CD14-positive monocyte (primary cell): ENCODE data around the gene TLR9. TPM values are rescaled to one million over a fixed set of nuclear protein-coding genes. Genes with fewer than 3 reads are reported as not detected.

Experiments used
- DNase-seq, 3 donors: peaks; one replicate each; pipeline ENCODE4 v3.0.0-alpha.2; 2011 to 2022
- H2AFZ ChIP-seq: 2 replicates; pipeline ENCODE4 v1.6.0; 2012; ENCODE audit warnings: mild to moderate bottlenecking, low read depth, low read length, inconsistent platforms; ENCODE audit not compliant: insufficient read depth, poor library complexity, severe bottlenecking
- H3K27ac ChIP-seq, 2 donors: 1 replicate in 1 of 2; 2 replicates in 1 of 2; pipeline ENCODE4 v1.5.1; 2012 to 2013; ENCODE audit warnings: low read length in 2 of 2, control low read depth in 1 of 2, inconsistent platforms in 1 of 2, low read depth in 1 of 2, mild to moderate bottlenecking in 1 of 2
- H3K27me3 ChIP-seq, 2 donors: one replicate each; pipeline versions ENCODE4 v1.6.0 to v1.6.1; 2011 to 2013; ENCODE audit warnings: low read length in 2 of 2; ENCODE audit not compliant: control insufficient read depth in 2 of 2, insufficient read depth in 2 of 2
- H3K36me3 ChIP-seq, 2 donors: replicated peaks in 1 of 2; 1 replicate in 1 of 2; 2 replicates in 1 of 2; pipeline versions ENCODE4 v1.5.1 to v1.6.1; 2012 to 2013; ENCODE audit warnings: low read length in 2 of 2, control low read depth in 1 of 2, inconsistent platforms in 1 of 2, mild to moderate bottlenecking in 1 of 2; ENCODE audit not compliant: insufficient read depth in 2 of 2, control insufficient read depth in 1 of 2
- H3K4me1 ChIP-seq, 2 donors: 1 replicate in 1 of 2; 2 replicates in 1 of 2; pipeline versions ENCODE4 v1.5.1 to v1.6.1; 2012 to 2013; ENCODE audit warnings: low read length in 2 of 2, control low read depth in 1 of 2, inconsistent platforms in 1 of 2, mild to moderate bottlenecking in 1 of 2, moderate library complexity in 1 of 2; ENCODE audit not compliant: insufficient read depth in 2 of 2, control insufficient read depth in 1 of 2
- H3K4me2 ChIP-seq: replicated peaks from 2 replicates; pipeline ENCODE3; 2012; ENCODE audit warnings: low read length, moderate library complexity, mild to moderate bottlenecking; ENCODE audit not compliant: poor library complexity, severe bottlenecking; ENCODE audit errors: extremely low read depth
- H3K4me3 ChIP-seq, 3 experiments: fragments of 200-600 bp in 1 of 3; sonication (generic) in 1 of 3; replicated peaks in 1 of 3; 1 replicate in 2 of 3; 2 replicates in 1 of 3; pipeline ENCODE4 v1.5.1; 2011 to 2013; ENCODE audit warnings: low read length in 3 of 3, mild to moderate bottlenecking in 3 of 3, control low read depth in 2 of 3, low read depth in 2 of 3, inconsistent platforms in 1 of 3, moderate library complexity in 1 of 3
- H3K79me2 ChIP-seq: 2 replicates; pipeline ENCODE4 v1.6.0; 2012; ENCODE audit warnings: mild to moderate bottlenecking, control low read depth, inconsistent platforms, low read length, moderate library complexity; ENCODE audit not compliant: insufficient read depth
- H3K9ac ChIP-seq: 2 replicates; pipeline ENCODE4 v1.6.0; 2017; ENCODE audit warnings: low read length, mild to moderate bottlenecking; ENCODE audit not compliant: insufficient read depth, poor library complexity, severe bottlenecking
- H3K9me3 ChIP-seq, 2 donors: replicated peaks in 1 of 2; 1 replicate in 1 of 2; 2 replicates in 1 of 2; pipeline versions ENCODE4 v1.5.1 to v1.6.1; 2012 to 2013; ENCODE audit warnings: low read length in 2 of 2, control low read depth in 1 of 2; ENCODE audit not compliant: control insufficient read depth in 1 of 2, insufficient read depth in 1 of 2
- H4K20me1 ChIP-seq: 2 replicates; pipeline ENCODE4 v1.6.0; 2012; ENCODE audit warnings: mild to moderate bottlenecking, low read length, control low read depth, moderate library complexity; ENCODE audit not compliant: insufficient read depth
- H3K27ac Mint-ChIP-seq, 7 donors: one replicate each; pipeline ENCODE4 v1.8.0; 2020; ENCODE audit warnings: mild to moderate bottlenecking in 7 of 7, mixed read lengths in 7 of 7, moderate library complexity in 6 of 7, inconsistent platforms in 2 of 7
- H3K27me3 Mint-ChIP-seq, 3 donors: one replicate each; pipeline ENCODE4 v1.8.0; 2021 to 2022; ENCODE audit warnings: low read depth in 3 of 3, mild to moderate bottlenecking in 3 of 3, mixed read lengths in 3 of 3, moderate library complexity in 3 of 3, inconsistent platforms in 1 of 3
- H3K36me3 Mint-ChIP-seq, 2 donors: one replicate each; pipeline ENCODE4 v1.8.0; 2020; ENCODE audit warnings: mixed read lengths in 2 of 2, inconsistent platforms in 1 of 2, mild to moderate bottlenecking in 1 of 2
- H3K4me1 Mint-ChIP-seq: one replicate; pipeline ENCODE4 v1.8.0; 2020; ENCODE audit warnings: mild to moderate bottlenecking, mixed read lengths
- H3K4me3 Mint-ChIP-seq, 2 donors: one replicate each; pipeline ENCODE4 v1.8.0; 2020; ENCODE audit warnings: mild to moderate bottlenecking in 2 of 2, mixed read lengths in 2 of 2, moderate library complexity in 1 of 2
- H3K9me3 Mint-ChIP-seq, 7 donors: one replicate each; pipeline ENCODE4 v1.8.0; 2020 to 2022; ENCODE audit warnings: mixed read lengths in 7 of 7, mild to moderate bottlenecking in 6 of 7, moderate library complexity in 6 of 7, inconsistent platforms in 2 of 7
- CTCF ChIP-seq: fragments of 200-600 bp; IDR thresholded peaks from one replicate; pipeline ENCODE4 v1.8.0; 2022; ENCODE audit warnings: antibody characterized with exemption, mild to moderate bottlenecking
- WGBS: methylation state at CpG from one replicate; pipeline ENCODE4 v1.1.5; 2013; ENCODE audit warnings: missing lambda C conversion rate; ENCODE audit not compliant: insufficient coverage; 5-methylcytosine and 5-hydroxymethylcytosine counted together
- intact Hi-C, 2 donors: fragments of 100-400 bp; cut with micrococcal nuclease; formaldehyde crosslinking; loops; one replicate each; pipeline versions ENCODE4 v1.15.0 to v1.15.1; 2023
- polyA plus RNA-seq, 3 donors: library from polyadenylated mRNA; depleted of rRNA in 1 of 3; unstranded in 2 of 3; stranded (reverse) in 1 of 3; fragments of 300-500 nt in 2 of 3; fragments of >200 nt in 1 of 3; fragmentation: Illumina TruSeq in 2 of 3; gene quantifications; 1 replicate in 2 of 3; 2 replicates in 1 of 3; pipeline ENCODE4 v1.2.3, GENCODE V29; 2012 to 2021

Gene TLR9
- polyA plus RNA-seq, 3 donors = 0.91 TPM; not detected in 2

GRCh38 chr3:52232279-52233107 lies 7.0 kb upstream of the TLR9 start:
- Histone ChIP-seq H3K4me1 (peaks cover 24 to 55% of the 10 kb centered on the region in 2 donors), H3K4me3 (no peak overlapping the region), H4K20me1 (peaks cover 99% of the 10 kb centered on the region), H3K27ac (peak overlapping the region in 1 of 2 donors; percentile 1), H3K4me2 (no peak overlapping the region), H3K79me2 (peaks cover 64% of the 10 kb centered on the region), H3K9ac (no peak overlapping the region), H2AFZ (no peak overlapping the region), H3K27me3 (no peaks in the 10 kb centered on the region), H3K9me3 (no peaks in the 10 kb centered on the region), H3K36me3 (peaks cover 73 to 84% of the 10 kb centered on the region in 2 donors)
- Mint-ChIP-seq H3K4me3 (no peak overlapping the region), H3K27ac (peak overlapping the region in 4 of 7 donors; percentile 40 to 77 (median 44)), H3K27me3 (no peaks in the 10 kb centered on the region), H3K9me3 (no peaks in the 10 kb centered on the region), H3K36me3 (peaks cover 69 to 86% of the 10 kb centered on the region in 2 donors), H3K4me1 (peaks cover 37% of the 10 kb centered on the region)
- intact Hi-C loops = no loop called here
- DNase-seq = no peak
- 88% methylated on average over 20 of the region's 28 CpGs for WGBS
- TF ChIP-seq CTCF = peak; percentile 34

- Histone ChIP-seq H3K9me3 (no peaks in the 10 kb centered on the region), H3K4me3 (no peak overlapping the region), H2AFZ (no peak overlapping the region), H3K4me2 (no peak overlapping the region), H3K79me2 (peaks cover 56% of the 10 kb centered on the region), H3K9ac (no peak overlapping the region), H3K36me3 (peaks cover 76 to 90% of the 10 kb centered on the region in 2 donors), H3K27ac (peak overlapping the region in 1 of 2 donors; percentile 36), H3K4me1 (peaks cover 16 to 47% of the 10 kb centered on the region in 2 donors), H3K27me3 (no peaks in the 10 kb centered on the region), H4K20me1 (peaks cover 99% of the 10 kb centered on the region)
- no peaks in the 10 kb centered on the region for H3K9me3 Mint-ChIP-seq
- DNase-seq = peak; percentile 75 to 80 (median 79)
- peak; percentile 98 for TF ChIP-seq CTCF
- no peaks in the 10 kb centered on the region for H3K27me3 Mint-ChIP-seq
- 62% methylated on average over 26 of the region's 34 CpGs for WGBS
- intact Hi-C loops = loop anchor here (2.0 kb wide), 2 partner anchors 107 to 109 kb away; no protein-coding TSS in a partner anchor
- H3K4me1 Mint-ChIP-seq = peaks cover 34% of the 10 kb centered on the region
- peak overlapping the region in 1 of 2 donors; percentile 53 for H3K4me3 Mint-ChIP-seq
- peak overlapping the region in 6 of 7 donors; percentile 69 to 91 (median 74) for H3K27ac Mint-ChIP-seq
- peaks cover 74 to 90% of the 10 kb centered on the region in 2 donors for H3K36me3 Mint-ChIP-seq
These were observed 6.2 kb upstream of the TLR9 start for GRCh38 chr3:52231502-52232278.
